ENCODE results near the gene CMC2. TPM values are rescaled to one million over a fixed set of nuclear protein-coding genes. Genes with fewer than 3 reads are reported as not detected.

Gene CMC2
- total and polyA plus RNA-seq, 9 of the 15 experiments (the other 6 are each of a cell fraction or from before 2014, with no cell fraction given): 122 to 501 (median 172) TPM

DNA sequence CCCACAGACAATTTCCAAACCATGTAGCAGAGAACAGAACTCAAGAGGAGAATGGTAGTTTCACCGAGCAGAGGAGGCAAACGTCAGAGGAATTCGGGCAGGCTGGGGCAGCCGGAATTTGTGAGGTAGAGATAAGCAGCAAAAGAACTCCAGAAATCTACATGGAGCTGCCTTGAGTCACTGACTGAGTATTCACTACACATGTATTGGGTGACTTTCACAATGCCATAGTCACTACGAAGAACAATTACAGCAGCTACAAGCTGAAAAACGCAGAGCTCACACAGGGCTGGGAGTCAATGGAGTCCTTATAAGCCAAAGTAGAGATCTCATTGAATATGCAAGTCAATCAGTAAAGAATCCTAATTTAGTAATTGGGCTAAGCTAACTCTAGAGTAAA is 13.4 kb downstream of the CMC2 start (continued):
- peak; percentile 63 for TF ChIP-seq CBFA2T2 (conservative IDR thresholded peaks at IDR 0.05)
- TF ChIP-seq, protein P1, sequence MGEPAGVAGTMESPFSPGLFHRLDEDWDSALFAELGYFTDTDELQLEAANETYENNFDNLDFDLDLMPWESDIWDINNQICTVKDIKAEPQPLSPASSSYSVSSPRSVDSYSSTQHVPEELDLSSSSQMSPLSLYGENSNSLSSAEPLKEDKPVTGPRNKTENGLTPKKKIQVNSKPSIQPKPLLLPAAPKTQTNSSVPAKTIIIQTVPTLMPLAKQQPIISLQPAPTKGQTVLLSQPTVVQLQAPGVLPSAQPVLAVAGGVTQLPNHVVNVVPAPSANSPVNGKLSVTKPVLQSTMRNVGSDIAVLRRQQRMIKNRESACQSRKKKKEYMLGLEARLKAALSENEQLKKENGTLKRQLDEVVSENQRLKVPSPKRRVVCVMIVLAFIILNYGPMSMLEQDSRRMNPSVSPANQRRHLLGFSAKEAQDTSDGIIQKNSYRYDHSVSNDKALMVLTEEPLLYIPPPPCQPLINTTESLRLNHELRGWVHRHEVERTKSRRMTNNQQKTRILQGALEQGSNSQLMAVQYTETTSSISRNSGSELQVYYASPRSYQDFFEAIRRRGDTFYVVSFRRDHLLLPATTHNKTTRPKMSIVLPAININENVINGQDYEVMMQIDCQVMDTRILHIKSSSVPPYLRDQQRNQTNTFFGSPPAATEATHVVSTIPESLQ (CRISPR knock-in tag; IDR thresholded peaks at IDR 0.05): no peak
- no peak for TF ChIP-seq ZNF24 (IDR thresholded peaks at IDR 0.05)
- TF ChIP-seq HDAC8 (tag; IDR thresholded peaks at IDR 0.05): no peak
- no peak for TF ChIP-seq TCF7L2 (IDR thresholded peaks at IDR 0.05; ENCODE audit: low read depth, low read length)
- no peak for TF ChIP-seq SRF (CRISPR knock-in tag; IDR thresholded peaks at IDR 0.05)
- TF ChIP-seq ZNF140 (CRISPR knock-in tag; IDR thresholded peaks at IDR 0.05): no peak
- TF ChIP-seq HNRNPUL1 (IDR thresholded peaks at IDR 0.05; ENCODE audit: low read length): no peak
- peak; percentile 36; the same call in 1 of the 2 replicates for TF ChIP-seq EP300 (IDR thresholded peaks at IDR 0.05; ENCODE audit: low read length)
- TF ChIP-seq RBM17 (IDR thresholded peaks at IDR 0.05; ENCODE audit: borderline replicate concordance, low read depth, low read length): no peak
- TF ChIP-seq ZNF224 (CRISPR knock-in tag; IDR thresholded peaks at IDR 0.05): no peak
- no peak for TF ChIP-seq ZNF197 (CRISPR knock-in tag; IDR thresholded peaks at IDR 0.05; ENCODE audit: low read depth)
- TF ChIP-seq EP400 (IDR thresholded peaks at IDR 0.05): no peak
- no peak for TF ChIP-seq L3MBTL2 (IDR thresholded peaks at IDR 0.05)
- no peak for TF ChIP-seq TSC22D4 (tag; IDR thresholded peaks at IDR 0.05)
- TF ChIP-seq, protein P2, sequence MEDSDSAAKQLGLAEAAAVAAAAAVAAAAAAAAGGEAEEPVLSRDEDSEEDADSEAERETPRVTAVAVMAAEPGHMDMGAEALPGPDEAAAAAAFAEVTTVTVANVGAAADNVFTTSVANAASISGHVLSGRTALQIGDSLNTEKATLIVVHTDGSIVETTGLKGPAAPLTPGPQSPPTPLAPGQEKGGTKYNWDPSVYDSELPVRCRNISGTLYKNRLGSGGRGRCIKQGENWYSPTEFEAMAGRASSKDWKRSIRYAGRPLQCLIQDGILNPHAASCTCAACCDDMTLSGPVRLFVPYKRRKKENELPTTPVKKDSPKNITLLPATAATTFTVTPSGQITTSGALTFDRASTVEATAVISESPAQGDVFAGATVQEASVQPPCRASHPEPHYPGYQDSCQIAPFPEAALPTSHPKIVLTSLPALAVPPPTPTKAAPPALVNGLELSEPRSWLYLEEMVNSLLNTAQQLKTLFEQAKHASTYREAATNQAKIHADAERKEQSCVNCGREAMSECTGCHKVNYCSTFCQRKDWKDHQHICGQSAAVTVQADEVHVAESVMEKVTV (CRISPR knock-in tag; IDR thresholded peaks at IDR 0.05): no peak
- TF ChIP-seq HINFP (tag; conservative IDR thresholded peaks at IDR 0.05; ENCODE audit: low read depth): no peak
- no peak for TF ChIP-seq NR0B1 (IDR thresholded peaks at IDR 0.05; ENCODE audit: partially characterized antibody)
- TF ChIP-seq MCM3 (IDR thresholded peaks at IDR 0.05): no peak
- TF ChIP-seq ZNF512 (tag; IDR thresholded peaks at IDR 0.05): no peak
- no peak for TF ChIP-seq PHF8 (IDR thresholded peaks at IDR 0.05; ENCODE audit: borderline replicate concordance, low read length)
- TF ChIP-seq NFATC3 (IDR thresholded peaks at IDR 0.05): no peak
